ENCODE measurements around the gene SCUBE1. TPM values are rescaled to one million over a fixed set of nuclear protein-coding genes. Genes with fewer than 3 reads are reported as not detected.
A peak's percentile ranks its signal among the peaks of the same experiment; 100 is the strongest.

Gene SCUBE1
- total RNA-seq, 1 donor from 2014 or later: 16.6 TPM

DNA sequence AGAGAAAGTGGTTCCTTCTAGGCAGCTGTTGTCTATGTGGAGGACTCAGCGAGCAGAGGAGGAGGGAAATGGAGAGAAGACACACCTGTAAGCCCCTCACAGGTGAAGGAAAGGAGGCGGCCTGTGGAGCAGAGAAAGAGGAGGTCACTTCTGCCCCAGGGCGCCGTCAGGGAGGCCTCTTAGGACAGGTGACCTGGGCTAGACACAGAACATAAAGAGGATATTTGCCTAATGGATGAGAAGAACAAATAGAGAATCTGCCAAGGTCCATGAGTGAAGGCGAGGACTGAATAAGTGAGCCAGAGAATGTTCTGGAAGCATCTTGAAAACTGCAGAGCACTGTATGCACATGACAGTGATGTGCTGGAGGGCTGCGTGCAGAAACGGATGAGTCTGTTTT is 2.2 kb upstream of the SCUBE1 start:
- Histone ChIP-seq H3K9me3 (no peaks in the 10 kb centered on the region), H3K36me3 (no peaks in the 10 kb centered on the region), H3K4me1 (peaks cover 17% of the 10 kb centered on the region), H3K4me3 (no peak overlapping the region), H3K27ac (no peak overlapping the region), H3K27me3 (ENCODE audit: low read depth) (peaks cover 41% of the 10 kb centered on the region)
- ATAC-seq (no peak), DNase-seq (no peak)
- intact Hi-C loops (cut with DNase I): loop anchor here (10.0 kb wide), 1 partner anchor 71 kb away; no protein-coding TSS in a partner anchor
- TF ChIP-seq, protein P1, sequence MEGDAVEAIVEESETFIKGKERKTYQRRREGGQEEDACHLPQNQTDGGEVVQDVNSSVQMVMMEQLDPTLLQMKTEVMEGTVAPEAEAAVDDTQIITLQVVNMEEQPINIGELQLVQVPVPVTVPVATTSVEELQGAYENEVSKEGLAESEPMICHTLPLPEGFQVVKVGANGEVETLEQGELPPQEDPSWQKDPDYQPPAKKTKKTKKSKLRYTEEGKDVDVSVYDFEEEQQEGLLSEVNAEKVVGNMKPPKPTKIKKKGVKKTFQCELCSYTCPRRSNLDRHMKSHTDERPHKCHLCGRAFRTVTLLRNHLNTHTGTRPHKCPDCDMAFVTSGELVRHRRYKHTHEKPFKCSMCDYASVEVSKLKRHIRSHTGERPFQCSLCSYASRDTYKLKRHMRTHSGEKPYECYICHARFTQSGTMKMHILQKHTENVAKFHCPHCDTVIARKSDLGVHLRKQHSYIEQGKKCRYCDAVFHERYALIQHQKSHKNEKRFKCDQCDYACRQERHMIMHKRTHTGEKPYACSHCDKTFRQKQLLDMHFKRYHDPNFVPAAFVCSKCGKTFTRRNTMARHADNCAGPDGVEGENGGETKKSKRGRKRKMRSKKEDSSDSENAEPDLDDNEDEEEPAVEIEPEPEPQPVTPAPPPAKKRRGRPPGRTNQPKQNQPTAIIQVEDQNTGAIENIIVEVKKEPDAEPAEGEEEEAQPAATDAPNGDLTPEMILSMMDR (IDR thresholded peaks at IDR 0.05): no peak

DNA sequence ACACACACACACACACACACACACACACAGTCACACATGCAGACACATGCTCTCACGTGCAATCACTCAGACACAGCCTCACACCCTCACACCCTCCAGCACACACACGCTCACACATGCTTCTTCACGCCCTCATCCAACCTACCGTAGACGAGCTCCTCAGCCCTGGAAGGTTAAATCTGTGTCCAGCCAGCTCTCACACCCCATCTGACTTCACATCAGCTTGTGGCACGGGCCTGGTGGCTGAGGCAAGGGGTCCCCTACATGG is 1.3 kb upstream of the SCUBE1 start:
- DNase-seq (no peak), ATAC-seq (no peak)
- H3K9me3 ChIP-seq: no peaks in the 10 kb centered on the region
- no peak overlapping the region for H3K4me3 ChIP-seq
- peaks cover 17% of the 10 kb centered on the region for H3K4me1 ChIP-seq
- intact Hi-C loops (cut with DNase I): loop anchor here (10.0 kb wide), 1 partner anchor 70 kb away; no protein-coding TSS in a partner anchor
- H3K27ac ChIP-seq: no peak overlapping the region
- TF ChIP-seq, protein P1 (IDR thresholded peaks at IDR 0.05): no peak
- peaks cover 38% of the 10 kb centered on the region for H3K27me3 ChIP-seq (ENCODE audit: low read depth)
- no peaks in the 10 kb centered on the region for H3K36me3 ChIP-seq

DNA sequence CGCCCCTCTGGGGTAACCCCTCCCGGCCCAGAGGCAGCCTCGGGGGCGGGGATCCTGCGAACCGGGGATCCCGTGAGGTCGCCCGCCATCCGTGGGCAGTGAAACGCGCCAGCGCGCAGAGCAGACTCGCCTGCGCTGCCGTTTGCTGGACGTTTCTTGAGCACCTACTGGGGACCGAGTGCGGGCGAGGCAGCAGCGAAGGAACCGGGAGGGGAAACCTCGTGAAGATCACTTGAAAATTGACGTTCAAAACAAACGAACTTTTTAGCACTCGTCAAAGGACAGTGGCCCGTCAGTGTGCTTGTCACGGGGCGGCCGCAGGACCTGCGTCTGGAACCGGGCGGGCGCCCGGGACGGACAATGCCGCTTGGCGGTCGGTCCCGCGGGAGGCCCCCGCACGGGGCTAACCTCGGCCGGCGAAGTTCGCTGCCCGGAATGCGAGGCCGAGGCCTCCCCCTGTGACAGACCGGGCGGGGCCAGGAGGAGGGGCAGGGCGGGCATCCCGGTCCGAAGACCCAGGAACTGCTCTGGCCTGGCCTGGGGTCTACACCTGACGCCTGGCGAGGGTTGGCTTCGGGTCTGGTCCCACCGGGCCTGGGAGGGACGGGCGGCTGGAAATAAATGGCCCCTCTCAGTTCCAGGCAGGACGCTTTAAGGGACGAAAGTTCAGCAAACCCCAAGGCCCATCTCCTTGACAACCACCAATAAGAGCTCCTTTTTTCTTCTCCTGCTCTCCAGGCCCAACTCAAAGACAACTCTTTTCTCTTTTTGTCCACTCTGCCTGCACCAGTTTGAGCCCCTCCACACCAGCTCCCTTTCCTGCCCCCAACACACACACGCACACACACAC is 723 bp upstream of the SCUBE1 start:
- intact Hi-C loops (cut with DNase I): loop anchor here (10.0 kb wide), 1 partner anchor 69 kb away; no protein-coding TSS in a partner anchor
- H3K36me3 ChIP-seq: no peaks in the 10 kb centered on the region
- TF ChIP-seq, protein P1 (IDR thresholded peaks at IDR 0.05): no peak
- peaks cover 17% of the 10 kb centered on the region for H3K4me1 ChIP-seq
- no peaks in the 10 kb centered on the region for H3K9me3 ChIP-seq
- ATAC-seq (peak; percentile 2 to 52), DNase-seq (no peak)
- peak overlapping the region; percentile 46 for H3K4me3 ChIP-seq
- H3K27ac ChIP-seq: no peak overlapping the region
- H3K27me3 ChIP-seq (ENCODE audit: low read depth): peaks cover 33% of the 10 kb centered on the region

DNA sequence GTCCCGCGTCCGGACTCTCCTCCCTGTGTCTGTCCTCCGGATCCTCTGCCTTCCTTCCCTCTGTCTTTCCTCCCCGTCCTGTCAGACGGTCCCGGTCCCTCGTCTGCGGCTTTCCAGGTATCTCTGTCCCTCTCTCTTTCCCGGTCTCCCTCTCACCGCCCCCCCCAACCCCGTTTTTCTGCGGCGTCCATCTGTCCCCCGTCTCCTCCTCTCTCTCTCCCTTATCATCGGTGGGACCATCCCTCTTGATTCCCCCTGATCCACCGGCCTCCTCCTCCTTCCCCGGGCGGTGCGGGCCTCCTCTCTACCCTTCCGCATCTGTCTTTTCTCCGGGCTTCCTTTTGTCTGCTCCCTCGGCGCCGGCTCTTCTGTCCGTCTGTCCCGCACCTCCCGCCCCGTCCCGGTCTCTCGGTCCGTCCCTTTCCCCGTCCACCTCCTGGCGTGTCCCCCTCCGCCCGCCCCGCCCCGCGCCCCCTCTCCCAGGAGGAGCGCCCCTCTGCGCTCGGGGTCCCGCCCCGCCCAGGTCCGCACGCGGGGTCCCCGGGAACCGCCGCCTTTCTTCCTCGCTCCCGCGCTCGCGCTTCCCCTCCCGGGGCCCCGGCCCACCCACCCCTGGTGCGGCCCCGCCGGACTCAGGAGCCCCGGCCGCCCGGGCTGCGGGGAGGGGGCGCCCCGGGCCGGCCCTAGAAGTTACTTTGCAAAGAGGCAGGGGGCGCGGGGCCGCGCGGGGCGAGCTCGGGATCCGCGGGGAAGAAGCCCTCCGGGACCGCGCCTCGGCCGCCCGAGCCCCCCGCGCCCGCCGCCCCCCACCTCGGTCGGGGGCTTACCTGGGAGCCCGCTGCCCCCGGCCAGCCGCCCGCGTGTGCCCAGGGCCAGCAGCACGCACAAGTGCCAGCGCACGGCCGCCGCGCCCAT is 568 bp downstream of the SCUBE1 start:
- Histone ChIP-seq H3K4me3 (peak overlapping the region; percentile 40), H3K9me3 (no peaks in the 10 kb centered on the region), H3K27ac (no peak overlapping the region), H3K27me3 (ENCODE audit: low read depth) (peaks cover 33% of the 10 kb centered on the region), H3K36me3 (no peaks in the 10 kb centered on the region), H3K4me1 (peaks cover 17% of the 10 kb centered on the region)
- TF ChIP-seq, protein P1 (IDR thresholded peaks at IDR 0.05): no peak
- DNase-seq: no peak
- ATAC-seq: no peak
- intact Hi-C loops (cut with DNase I): loop anchor here (10.0 kb wide), 1 partner anchor 68 kb away; no protein-coding TSS in a partner anchor

DNA sequence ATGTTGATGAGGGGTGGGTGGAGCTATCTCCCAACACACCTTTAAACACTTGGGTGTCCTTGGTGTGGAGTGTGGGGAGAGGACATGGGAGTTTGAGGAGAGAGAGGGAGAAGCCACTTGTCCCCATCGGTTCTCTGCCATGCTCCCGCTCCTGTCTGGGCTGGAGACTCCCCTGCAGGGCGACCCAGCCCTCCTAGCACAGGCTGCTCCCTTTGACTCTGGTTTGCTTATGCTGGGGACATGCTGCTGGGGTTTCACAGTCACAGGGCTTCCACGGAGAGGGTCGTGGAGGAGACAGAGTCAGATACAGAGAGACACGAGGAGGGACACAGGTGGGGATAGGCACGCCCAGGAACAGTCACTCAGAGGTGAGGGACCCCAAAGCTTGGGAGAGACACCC is 1.6 kb downstream of the SCUBE1 start:
- Histone ChIP-seq H3K4me3 (no peak overlapping the region), H3K4me1 (peaks cover 17% of the 10 kb centered on the region), H3K27me3 (ENCODE audit: low read depth) (peaks cover 33% of the 10 kb centered on the region), H3K36me3 (no peaks in the 10 kb centered on the region), H3K27ac (no peak overlapping the region), H3K9me3 (no peaks in the 10 kb centered on the region)
- ATAC-seq (no peak), DNase-seq (no peak)
- TF ChIP-seq, protein P1 (IDR thresholded peaks at IDR 0.05): no peak
- intact Hi-C loops (cut with DNase I): loop anchor here (10.0 kb wide), 1 partner anchor 67 kb away; no protein-coding TSS in a partner anchor
